ENCODE results near the gene CNKSR2.

Gene CNKSR2

GRCh38 chrX:21691512-21692018, 317.3 kb downstream of the CNKSR2 start:
- no peak for DNase-seq

GRCh38 chrX:21698272-21698671, 324.1 kb downstream of the CNKSR2 start:
- DNase-seq, result peak; percentile 13 to 45

- no peak for DNase-seq
Measured at GRCh38 chrX:21699136-21699535, 324.9 kb downstream of the CNKSR2 start.

GRCh38 chrX:21700275-21700674, 326.1 kb downstream of the CNKSR2 start:
- peak; percentile 14 to 34 for DNase-seq

GRCh38 chrX:21700967-21701366, 326.7 kb downstream of the CNKSR2 start:
- no peak for DNase-seq

GRCh38 chrX:21702725-21703124, 328.5 kb downstream of the CNKSR2 start:
- no peak for DNase-seq

Measured in inflammatory macrophage treated with lipopolysaccharide for 1 hour (primary cell).